NCI-H446 (cell line): ENCODE data around the gene CDH20.
A peak's percentile ranks its signal among the peaks of the same experiment; 100 is the strongest.

Experiments used
- DNase-seq, 2 experiments: peaks; one replicate each; lab custom pipeline; 2025; lab: John Stamatoyannopoulos, UW

Gene CDH20

GRCh38 chr18:61531182-61531581 is 198.0 kb downstream of the CDH20 start:
- peak; percentile 85 to 95 for DNase-seq

GRCh38 chr18:61531891-61532290 is 198.7 kb downstream of the CDH20 start:
- no peak for DNase-seq

GRCh38 chr18:61535401-61535800 is 202.2 kb downstream of the CDH20 start:
- DNase-seq = no peak

- DNase-seq = no peak
Observed at GRCh38 chr18:61541673-61542072, 208.4 kb downstream of the CDH20 start.

GRCh38 chr18:61542596-61542995 is 209.4 kb downstream of the CDH20 start:
- DNase-seq = no peak

GRCh38 chr18:61543518-61543917 is 210.3 kb downstream of the CDH20 start:
- DNase-seq = no peak

- DNase-seq = no peak
Observed at GRCh38 chr18:61544178-61544577, 210.9 kb downstream of the CDH20 start.

- DNase-seq = peak; percentile 5 to 82
Observed at GRCh38 chr18:61545281-61546245, 212.3 kb downstream of the CDH20 start.

- peak; percentile 28 to 71 for DNase-seq
Observed at GRCh38 chr18:61546590-61546989, 213.4 kb downstream of the CDH20 start.

- no peak for DNase-seq
Observed at GRCh38 chr18:61549416-61549815, 216.2 kb downstream of the CDH20 start.

- no peak for DNase-seq
Observed at GRCh38 chr18:61549889-61550288, 216.7 kb downstream of the CDH20 start.

GRCh38 chr18:61551586-61551985 is 218.4 kb downstream of the CDH20 start:
- peak; percentile 81 to 87 for DNase-seq

- DNase-seq = no peak
Observed at GRCh38 chr18:61553045-61553659, 219.9 kb downstream of the CDH20 start.

- DNase-seq = no peak
Observed at GRCh38 chr18:61554117-61554776, 221.0 kb downstream of the CDH20 start.

GRCh38 chr18:61554946-61555361 is 221.7 kb downstream of the CDH20 start:
- DNase-seq = no peak

- DNase-seq = no peak
Observed at GRCh38 chr18:61556316-61556715, 223.1 kb downstream of the CDH20 start.

- DNase-seq = no peak
Observed at GRCh38 chr18:61556862-61557261, 223.6 kb downstream of the CDH20 start.

GRCh38 chr18:61569176-61569892 is 236.1 kb downstream of the CDH20 start:
- DNase-seq = peak; percentile 78 to 91

GRCh38 chr18:61570070-61570469 is 236.8 kb downstream of the CDH20 start:
- DNase-seq = no peak

GRCh38 chr18:61572084-61572655 is 238.9 kb downstream of the CDH20 start:
- no peak for DNase-seq

- no peak for DNase-seq
Observed at GRCh38 chr18:61572871-61573270, 239.6 kb downstream of the CDH20 start.

GRCh38 chr18:61574665-61575064 is 241.4 kb downstream of the CDH20 start:
- DNase-seq = peak in 1 of 2 experiments; percentile 21
